ENCODE data around the gene CREB1.
A peak's percentile ranks its signal among the peaks of the same experiment; 100 is the strongest.

DNA sequence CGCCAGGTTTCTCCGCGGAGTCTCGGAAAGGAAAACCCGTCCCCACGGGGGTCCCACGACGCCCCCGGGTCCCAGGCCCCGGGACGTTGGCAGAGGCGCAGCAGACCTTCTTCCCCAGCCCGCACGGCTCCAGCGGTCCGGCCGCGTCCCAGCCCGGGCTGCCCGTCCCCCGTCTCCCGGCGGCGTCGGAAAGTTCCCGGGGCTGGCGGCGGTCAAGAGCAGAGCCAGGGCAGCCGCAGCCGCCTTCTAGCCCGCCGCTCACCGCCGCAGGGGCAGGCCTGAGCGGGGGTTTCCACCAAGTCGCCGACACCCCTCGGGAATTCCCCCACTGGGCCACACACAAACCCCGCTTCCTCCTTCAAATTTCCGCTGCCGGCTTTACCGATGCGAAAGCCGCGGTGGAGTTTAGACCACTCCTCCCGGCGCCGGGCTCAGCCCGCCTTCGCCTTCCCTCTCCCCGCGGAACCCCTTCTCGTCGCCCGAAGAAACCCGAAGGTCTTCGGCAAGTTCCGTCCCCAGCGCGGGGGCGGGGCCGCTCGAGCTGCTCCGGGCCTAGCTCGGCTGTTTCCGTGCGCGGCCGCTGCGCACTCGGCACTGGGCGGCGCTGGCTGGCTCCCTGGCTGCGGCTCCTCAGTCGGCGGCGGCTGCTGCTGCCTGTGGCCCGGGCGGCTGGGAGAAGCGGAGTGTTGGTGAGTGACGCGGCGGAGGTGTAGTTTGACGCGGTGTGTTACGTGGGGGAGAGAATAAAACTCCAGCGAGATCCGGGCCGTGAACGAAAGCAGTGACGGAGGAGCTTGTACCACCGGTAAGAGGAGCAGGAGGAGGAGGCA is at the start of gene CREB1:
- TF ChIP-seq CTCF (IDR thresholded peaks at IDR 0.05), result peak in 2 of 7 experiments; percentile 11 to 32
- peak; percentile 95 to 99 (median 99) for TF ChIP-seq POLR2A (IDR thresholded peaks at IDR 0.05)

Measured in body of pancreas (tissue), 4 donors.